PC-3 (cell line): Measurements from ENCODE around the gene WDR53. TPM values are rescaled to one million over a fixed set of nuclear protein-coding genes. Genes with fewer than 3 reads are reported as not detected.

Experiments
- ATAC-seq: fragments of 200-7000 bp; cut with Tn5 transposase; 2 replicates; pipeline ENCODE4 v1.9.1; 2020; ENCODE audit warnings: mild to moderate bottlenecking, moderate library complexity
- BruUV-seq: library from RNA; stranded (reverse); fragments of 400-500 nt; replicated peaks from 2 replicates; lab custom pipeline; 2021; lab: Mats Ljungman, UMichigan
- CTCF ChIA-PET: fragments of 300-600 bp; sonication (Branson Sonifier 250); formaldehyde crosslinking; loops from one replicate; lab custom pipeline; 2022; ENCODE audit warnings: antibody characterized with exemption; lab: Charles Lee
- POLR2A ChIA-PET: fragments of 300-600 bp; sonication (Branson Sonifier 250); formaldehyde crosslinking; loops from one replicate; lab custom pipeline; 2022; ENCODE audit warnings: antibody characterized with exemption; ENCODE audit not compliant: unreplicated experiment; lab: Charles Lee
- DNase-seq: peaks from one replicate; pipeline ENCODE4 v3.0.0-alpha.2; 2015
- H2AFZ ChIP-seq: fragments of 300-600 bp; sonication (generic); 2 replicates; pipeline ENCODE4 v1.6.0; 2016; ENCODE audit warnings: antibody characterized with exemption, low read length
- H3F3A ChIP-seq: fragments of 300-600 bp; sonication (generic); one replicate; pipeline ENCODE4 v1.6.0; 2017; ENCODE audit warnings: antibody characterized with exemption, low read length, control low read depth, mild to moderate bottlenecking; ENCODE audit not compliant: unreplicated experiment
- H3K27ac ChIP-seq: fragments of 300-600 bp; sonication (generic); 2 replicates; pipeline ENCODE4 v1.5.1; 2016; ENCODE audit warnings: mild to moderate bottlenecking, low read length
- H3K27me3 ChIP-seq: fragments of 300-600 bp; sonication (generic); 2 replicates; pipeline ENCODE4 v1.6.1; 2016; ENCODE audit warnings: low read length, mixed read lengths
- H3K36me3 ChIP-seq: fragments of 300-600 bp; sonication (generic); 2 replicates; pipeline ENCODE4 v1.6.1; 2016; ENCODE audit warnings: low read depth, mixed run types, low read length, mixed read lengths
- H3K4me1 ChIP-seq: fragments of 300-600 bp; sonication (generic); 2 replicates; pipeline ENCODE4 v1.5.1; 2016; ENCODE audit warnings: low read length; ENCODE audit not compliant: insufficient read depth
- H3K4me2 ChIP-seq: fragments of 300-600 bp; sonication (generic); 2 replicates; pipeline ENCODE4 v1.6.0; 2016; ENCODE audit warnings: low read length
- H3K4me3 ChIP-seq: fragments of 300-600 bp; sonication (generic); 2 replicates; pipeline ENCODE4 v1.5.1; 2016; ENCODE audit warnings: mild to moderate bottlenecking, low read length, mixed read lengths
- H3K79me2 ChIP-seq: fragments of 300-600 bp; sonication (generic); 2 replicates; pipeline ENCODE4 v1.6.1; 2017; ENCODE audit warnings: low read length, mixed read lengths
- H3K9ac ChIP-seq: fragments of 300-600 bp; sonication (generic); 2 replicates; pipeline ENCODE4 v1.6.0; 2016; ENCODE audit warnings: mild to moderate bottlenecking, low read length
- H3K9me2 ChIP-seq: fragments of 300-600 bp; sonication (generic); replicated peaks from 2 replicates; pipeline ENCODE4 v1.6.1; 2016; ENCODE audit warnings: mixed run types, low read length, mixed read lengths
- H3K9me3 ChIP-seq: fragments of 300-600 bp; sonication (generic); 2 replicates; pipeline ENCODE4 v1.6.1; 2016; ENCODE audit warnings: low read length, mixed read lengths
- H4K20me1 ChIP-seq: fragments of 300-600 bp; sonication (generic); 2 replicates; pipeline ENCODE4 v1.6.1; 2016; ENCODE audit warnings: low read length, mixed read lengths
- CTCF ChIP-seq: fragments of 300-600 bp; sonication (generic); conservative IDR thresholded peaks from 2 replicates; pipeline ENCODE4 v1.5.1; 2017; ENCODE audit warnings: antibody characterized with exemption, low read depth, mild to moderate bottlenecking, low read length
- EZH2 ChIP-seq: fragments of 300-600 bp; sonication (generic); IDR thresholded peaks from one replicate; pipeline ENCODE4 v1.6.1; 2017; ENCODE audit warnings: antibody characterized with exemption, mild to moderate bottlenecking, low read length; ENCODE audit not compliant: unreplicated experiment
- EZH2phosphoT487 ChIP-seq: fragments of 300-600 bp; sonication (generic); IDR thresholded peaks from 2 replicates; pipeline ENCODE4 v1.6.1; 2018; ENCODE audit warnings: mild to moderate bottlenecking, antibody characterized with exemption, low read length, borderline replicate concordance
- intact Hi-C: fragments of 100-400 bp; cut with micrococcal nuclease; formaldehyde crosslinking; loops from 2 replicates; pipeline ENCODE4 v1.9.0; 2023
- total RNA-seq: library from RNA; depleted of rRNA; stranded (reverse); fragments of >200 nt; gene quantifications from 2 replicates; pipeline ENCODE4 v1.2.3, GENCODE V29; 2014

Gene WDR53
- total RNA-seq, 1 experiment from 2014 or later = 11.7 TPM

DNA sequence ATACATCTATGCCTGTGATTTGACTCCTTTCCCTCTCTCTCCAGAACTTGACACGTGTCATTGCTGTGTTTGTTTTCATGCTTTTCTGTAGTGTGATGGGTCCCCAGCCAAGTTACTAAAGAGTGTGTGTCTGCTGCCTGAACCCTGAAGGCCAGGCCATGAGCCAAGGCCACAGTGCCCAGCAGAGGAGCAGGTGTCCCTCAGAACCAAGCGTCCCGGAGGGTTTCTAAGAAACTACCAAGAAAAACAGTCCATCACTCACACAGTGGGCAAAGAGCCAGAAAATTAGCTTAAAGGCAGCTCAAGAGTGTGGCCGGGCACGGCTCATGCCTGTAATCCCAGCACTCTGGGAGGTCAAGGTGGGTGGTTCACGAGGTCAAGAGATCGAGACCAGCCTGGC is 35.3 kb upstream of the WDR53 start:
- POLR2A ChIA-PET = no interaction called here
- no peaks in the 10 kb centered on the region for H3K9me3 ChIP-seq
- H3F3A ChIP-seq = no peaks in the 10 kb centered on the region
- no peak overlapping the region for H3K9ac ChIP-seq
- H3K9me2 ChIP-seq = no peaks in the 10 kb centered on the region
- H3K79me2 ChIP-seq = no peaks in the 10 kb centered on the region
- no TSS peak for BruUV-seq
- no peak overlapping the region for H3K4me3 ChIP-seq
- no peaks in the 10 kb centered on the region for H3K36me3 ChIP-seq
- no peaks in the 10 kb centered on the region for H3K4me1 ChIP-seq
- no peak for DNase-seq
- H2AFZ ChIP-seq = no peak overlapping the region
- no peaks in the 10 kb centered on the region for H3K27me3 ChIP-seq
- H3K4me2 ChIP-seq = no peak overlapping the region
- H3K27ac ChIP-seq = no peak overlapping the region
- CTCF ChIA-PET = interaction anchor here (0.7 kb wide), 1 partner anchor 84 kb away, joined by 4 read pairs; no protein-coding TSS in a partner anchor
- ATAC-seq = no peak
- TF ChIP-seq EZH2phosphoT487 (no peak), CTCF (no peak)
- no peaks in the 10 kb centered on the region for H4K20me1 ChIP-seq
- intact Hi-C loops = no loop called here

DNA sequence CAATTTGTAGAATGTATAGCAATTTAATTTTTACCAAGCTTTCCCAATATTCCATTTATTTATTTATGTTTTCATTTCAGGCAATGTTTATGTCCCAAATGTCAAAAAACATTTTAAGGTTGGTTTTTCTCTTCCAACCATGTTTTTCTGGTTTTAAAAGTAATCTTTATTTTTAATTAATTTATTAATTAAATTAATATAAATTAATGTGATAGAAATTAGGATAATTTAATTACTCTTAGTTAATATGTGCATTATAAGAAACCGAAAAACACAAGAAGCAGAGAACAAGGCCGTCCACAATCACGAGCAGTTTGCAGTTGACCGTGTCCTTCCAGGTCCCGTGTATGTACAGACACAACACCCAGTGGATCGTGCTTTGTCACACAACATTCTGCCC is 34.3 kb upstream of the WDR53 start:
- H3F3A ChIP-seq = no peaks in the 10 kb centered on the region
- CTCF ChIA-PET = no interaction called here
- TF ChIP-seq CTCF (no peak), EZH2 (no peak), EZH2phosphoT487 (no peak)
- no peak for DNase-seq
- H3K9me3 ChIP-seq = no peaks in the 10 kb centered on the region
- no peaks in the 10 kb centered on the region for H4K20me1 ChIP-seq
- no peaks in the 10 kb centered on the region for H3K36me3 ChIP-seq
- no TSS peak for BruUV-seq
- no peak overlapping the region for H3K4me2 ChIP-seq
- H3K27me3 ChIP-seq = no peaks in the 10 kb centered on the region
- ATAC-seq = no peak
- POLR2A ChIA-PET = no interaction called here
- intact Hi-C loops = no loop called here
- H3K27ac ChIP-seq = no peak overlapping the region
- no peak overlapping the region for H3K9ac ChIP-seq
- no peak overlapping the region for H3K4me3 ChIP-seq
- no peaks in the 10 kb centered on the region for H3K9me2 ChIP-seq
- H3K79me2 ChIP-seq = no peaks in the 10 kb centered on the region
- H2AFZ ChIP-seq = no peak overlapping the region
- H3K4me1 ChIP-seq = no peaks in the 10 kb centered on the region

GRCh38 chr3:196600359-196600758 is 32.0 kb upstream of the WDR53 start:
- no peaks in the 10 kb centered on the region for H3K9me3 ChIP-seq
- H3K4me1 ChIP-seq = no peaks in the 10 kb centered on the region
- H2AFZ ChIP-seq = no peak overlapping the region
- intact Hi-C loops = no loop called here
- no peak overlapping the region for H3K27ac ChIP-seq
- CTCF ChIA-PET = no interaction called here
- no peak for ATAC-seq
- no peaks in the 10 kb centered on the region for H3K79me2 ChIP-seq
- no peaks in the 10 kb centered on the region for H3K36me3 ChIP-seq
- BruUV-seq = no TSS peak
- POLR2A ChIA-PET = no interaction called here
- no peak overlapping the region for H3K9ac ChIP-seq
- no peak overlapping the region for H3K4me3 ChIP-seq
- H3F3A ChIP-seq = no peaks in the 10 kb centered on the region
- no peaks in the 10 kb centered on the region for H3K9me2 ChIP-seq
- H4K20me1 ChIP-seq = no peaks in the 10 kb centered on the region
- H3K4me2 ChIP-seq = no peak overlapping the region
- DNase-seq = no peak
- H3K27me3 ChIP-seq = no peaks in the 10 kb centered on the region
- TF ChIP-seq EZH2phosphoT487 (no peak), EZH2 (no peak), CTCF (no peak)
